Transverse colon (tissue), 4 donors: ENCODE data around the gene CGREF1. TPM values are rescaled to one million over a fixed set of nuclear protein-coding genes. Genes with fewer than 3 reads are reported as not detected.
"Not testable (repeated sequence)": the region's sequence is repeated elsewhere in the genome, so short reads cannot be mapped to it uniquely, and the experiment has no call there.

Source experiments
- DNase-seq: peaks from one replicate; pipeline ENCODE4 v3.0.0-alpha.2; 2019
- H3K27ac ChIP-seq, 4 donors: fragments of 200-600 bp; sonication (generic); 2 replicates each; pipeline ENCODE4 v1.5.1; 2016 to 2018; ENCODE audit warnings: inconsistent platforms in 4 of 4
- H3K27me3 ChIP-seq: fragments of 200-600 bp; sonication (generic); 2 replicates; pipeline ENCODE4 v1.5.1; 2017; ENCODE audit warnings: inconsistent platforms
- H3K36me3 ChIP-seq, 4 donors: fragments of 200-600 bp; sonication (generic); 2 replicates each; pipeline ENCODE4 v1.5.1; 2017 to 2019; ENCODE audit warnings: inconsistent platforms in 4 of 4
- H3K4me1 ChIP-seq, 4 donors: fragments of 200-600 bp; sonication (generic); 2 replicates each; pipeline ENCODE4 v1.5.1; 2017 to 2020; ENCODE audit warnings: inconsistent platforms in 4 of 4
- H3K4me3 ChIP-seq, 4 donors: fragments of 200-600 bp; sonication (generic); 1 replicate in 1 of 4; 2 replicates in 3 of 4; pipeline versions ENCODE4 v1.5.1 to v1.6.1; 2017 to 2019; ENCODE audit warnings: inconsistent platforms in 4 of 4
- H3K9me3 ChIP-seq, 2 donors: fragments of 200-600 bp; sonication (generic); 2 replicates each; pipeline ENCODE4 v1.5.1; 2017 to 2019; ENCODE audit warnings: inconsistent platforms in 2 of 2
- CTCF ChIP-seq, 5 experiments: fragments of 200-600 bp in 3 of 5; fragments of 450-650 bp in 2 of 5; sonication (generic) in 3 of 5; IDR thresholded peaks; 1 replicate in 2 of 5; 2 replicates in 3 of 5; pipeline ENCODE4 v1.5.1; 2016 to 2017; ENCODE audit warnings: antibody characterized with exemption in 5 of 5, inconsistent platforms in 3 of 5, mild to moderate bottlenecking in 2 of 5, moderate library complexity in 1 of 5
- EP300 ChIP-seq: sonication (generic); formaldehyde crosslinking; IDR thresholded peaks from one replicate; pipeline ENCODE4 v1.6.1; 2017; ENCODE audit warnings: antibody characterized with exemption, low read depth
- POLR2A ChIP-seq: fragments of 450-650 bp; IDR thresholded peaks from one replicate; pipeline ENCODE4 v1.6.1; 2016; ENCODE audit warnings: antibody characterized with exemption, mild to moderate bottlenecking, moderate library complexity
- POLR2AphosphoS5 ChIP-seq, 3 donors: sonication (generic); formaldehyde crosslinking; IDR thresholded peaks; one replicate each; pipeline ENCODE4 v1.6.1; 2016; ENCODE audit warnings: antibody characterized with exemption in 3 of 3
- WGBS, 2 donors: methylation state at CpG; one replicate each; pipeline ENCODE4 v1.1.5; 2018; ENCODE audit warnings: low coverage in 1 of 2; 5-methylcytosine and 5-hydroxymethylcytosine counted together
- in situ Hi-C, 4 donors: fragments of 200-750 bp; cut with MboI; loops; one replicate each; pipeline versions ENCODE4 v1.15.0 to v1.15.1; 2017; ENCODE audit warnings: low sequenced_read_pairs in 3 of 4, low pct_ligation_motif_present in 1 of 4, low pct_unique_long_range_greater_than_20kb in 1 of 4
- intact Hi-C: fragments of 100-400 bp; cut with DNase I; formaldehyde crosslinking; loops from one replicate; pipeline ENCODE4 v1.15.1; 2023; ENCODE audit warnings: low total_unique reads
- total RNA-seq, 4 donors: library from RNA; depleted of rRNA; stranded (reverse); fragments of >200 nt; gene quantifications; one replicate each; pipeline ENCODE4 v1.1.0, GENCODE V29; 2016

The CGREF1 gene
- total RNA-seq, 4 donors from 2014 or later: 0.27 to 4.9 (median 1.1) TPM; not detected in 1

DNA sequence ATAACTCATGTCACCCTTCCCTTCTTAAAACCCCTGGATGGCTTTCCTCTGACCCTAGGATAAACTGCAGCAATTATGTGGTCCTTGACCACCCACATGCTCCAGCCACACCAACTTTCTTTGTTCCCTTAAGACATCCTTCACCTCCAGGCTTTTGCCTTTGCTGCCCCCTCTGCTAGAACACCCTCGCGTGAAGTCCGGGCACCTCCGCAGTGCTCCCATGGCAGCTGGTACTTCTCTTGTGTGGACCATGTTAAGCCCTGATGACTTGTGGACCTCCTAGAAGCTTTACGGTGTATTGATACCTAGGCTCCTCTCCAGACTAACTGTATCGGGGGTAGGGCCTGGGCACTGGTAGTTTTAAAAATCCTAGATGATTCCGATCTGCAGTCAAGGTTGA, 3.9 kb upstream of the CGREF1 start:
- Histone ChIP-seq H3K4me3 (no peak overlapping the region), H3K9me3 (no peaks in the 10 kb centered on the region)
- 88 to 89% methylated on average over 4 to 6 of the region's 7 CpGs for WGBS, 2 donors

DNA sequence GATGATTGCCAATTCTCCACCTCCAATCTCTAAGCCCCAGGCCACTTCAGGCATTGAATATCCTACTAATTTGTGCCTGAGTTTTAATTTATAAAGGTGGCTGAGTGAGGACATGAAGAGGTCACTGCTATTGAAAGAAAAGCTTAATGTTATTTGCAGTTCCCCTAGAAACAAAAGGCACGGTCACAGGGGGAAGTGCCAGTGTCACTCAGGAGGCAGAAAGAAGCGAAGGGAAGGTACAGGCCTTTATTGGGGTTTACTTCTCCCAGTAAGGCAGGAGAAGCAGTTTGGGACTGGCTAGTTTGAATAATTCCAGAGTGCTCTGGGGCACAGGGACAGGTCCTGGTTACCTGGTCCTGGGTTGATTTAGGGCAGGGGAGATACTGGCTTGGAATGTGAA, 3.0 kb upstream of the CGREF1 start:
- H3K27ac ChIP-seq: no peak overlapping the region
- in situ Hi-C loops (loop anchor here in 1 of 4 donors (25.0 kb wide), 1 partner anchor 90 kb away; the partner anchor contains the start of genes ATRAID, CAD and SLC5A6), intact Hi-C loops (no loop called here)
- DNase-seq: no peak
- no peaks in the 10 kb centered on the region for H3K36me3 ChIP-seq
- peaks cover 4 to 14% (median 11%) of the 10 kb centered on the region in 4 donors for H3K4me1 ChIP-seq
- no peak overlapping the region for H3K4me3 ChIP-seq
- no peaks in the 10 kb centered on the region for H3K9me3 ChIP-seq
- no peak for TF ChIP-seq POLR2AphosphoS5 (IDR thresholded peaks at IDR 0.05)
- no peak for TF ChIP-seq EP300
- no peak for TF ChIP-seq POLR2A
- TF ChIP-seq CTCF (IDR thresholded peaks at IDR 0.05): no peak
- 83 to 86% methylated on average over 2 of the region's 2 CpGs for WGBS, 2 donors
- H3K27me3 ChIP-seq: peaks cover 43% of the 10 kb centered on the region

More for the DNA sequence above, 3.9 kb upstream of the CGREF1 start:
- DNase-seq: no peak
- Histone ChIP-seq H3K4me1 (peaks cover 4 to 14% (median 11%) of the 10 kb centered on the region in 4 donors), H3K27ac (no peak overlapping the region), H3K36me3 (no peaks in the 10 kb centered on the region), H3K27me3 (peaks cover 34% of the 10 kb centered on the region)
- TF ChIP-seq EP300: no peak
- no peak for TF ChIP-seq POLR2AphosphoS5 (IDR thresholded peaks at IDR 0.05)
- TF ChIP-seq POLR2A: no peak
- TF ChIP-seq CTCF (IDR thresholded peaks at IDR 0.05): no peak
- intact Hi-C loops (no loop called here), in situ Hi-C loops (loop anchor here in 1 of 4 donors (25.0 kb wide), 1 partner anchor 90 kb away; the partner anchor contains the start of genes ATRAID, CAD and SLC5A6)

- Histone ChIP-seq H3K27me3 (peaks cover 49% of the 10 kb centered on the region), H3K4me1 (peaks cover 4 to 14% (median 11%) of the 10 kb centered on the region in 4 donors), H3K4me3 (peak overlapping the region in 1 of 4 donors; percentile 35)
- H3K36me3 ChIP-seq, H3K9me3 ChIP-seq, intact Hi-C loops, H3K27ac ChIP-seq, DNase-seq: not testable (repeated sequence)
- in situ Hi-C loops: loop anchor here in 1 of 4 donors (25.0 kb wide), 1 partner anchor 93 kb away; the partner anchor contains the start of genes ATRAID, CAD and SLC5A6
- WGBS, 2 donors: 76% methylated on average over 8 of the region's 8 CpGs; no CpG with 5 or more reads in 1 of the 2 donors
Observed at GRCh38 chr2:27119330-27119670, 372 bp upstream of the CGREF1 start.

GRCh38 chr2:27117995-27118524, 868 bp downstream of the CGREF1 start:
- H3K27me3 ChIP-seq: peaks cover 49% of the 10 kb centered on the region
- no peaks in the 10 kb centered on the region for H3K9me3 ChIP-seq
- in situ Hi-C loops: loop anchor here in 1 of 4 donors (25.0 kb wide), 1 partner anchor 94 kb away; the partner anchor contains the start of genes ATRAID, CAD and SLC5A6
- intact Hi-C loops: no loop called here
- no peak for TF ChIP-seq CTCF (IDR thresholded peaks at IDR 0.05)
- no peak for TF ChIP-seq POLR2A
- no peak for TF ChIP-seq EP300
- TF ChIP-seq POLR2AphosphoS5 (IDR thresholded peaks at IDR 0.05): no peak
- peak overlapping the region in 2 of 4 donors; percentile 35 to 38 for H3K4me3 ChIP-seq
- no peaks in the 10 kb centered on the region for H3K36me3 ChIP-seq
- 6 to 63% methylated on average over 2 to 7 of the region's 14 CpGs for WGBS, 2 donors
- H3K27ac ChIP-seq: no peak overlapping the region
- peaks cover 4 to 8% (median 5%) of the 10 kb centered on the region in 4 donors for H3K4me1 ChIP-seq
- no peak for DNase-seq
